H1 (cell line): ENCODE data around the gene STK32A. TPM values are rescaled to one million over a fixed set of nuclear protein-coding genes. Genes with fewer than 3 reads are reported as not detected.

Experiments
- CTCF ChIA-PET: fragments of 300-600 bp; sonication (Branson Sonifier 250); formaldehyde crosslinking; loops from one replicate; lab custom pipeline; 2021; ENCODE audit not compliant: partially characterized antibody; lab: Charles Lee
- POLR2A ChIA-PET: fragments of 300-600 bp; sonication (Branson Sonifier 250); formaldehyde crosslinking; loops from one replicate; lab custom pipeline; 2021; ENCODE audit warnings: inconsistent platforms; ENCODE audit not compliant: partially characterized antibody; lab: Charles Lee
- DNase-seq, 2 experiments: peaks; one replicate each; pipeline versions ENCODE4 v3.0.0 to v3.0.0-alpha.2; 2010 to 2022; ENCODE audit warnings: low spot score in 2 of 2, low read depth in 1 of 2, mixed read lengths in 1 of 2
- FAIRE-seq: peaks from 2 replicates; lab custom pipeline; 2011; peaks lifted over from hg19 to GRCh38; lab: Jason Lieb, UNC
- H2AFZ ChIP-seq: 2 replicates; pipeline ENCODE4 v1.8.1; 2012; ENCODE audit warnings: low read length, inconsistent platforms
- H2AK5ac ChIP-seq: 2 replicates; pipeline ENCODE4 v1.6.1; 2013; ENCODE audit warnings: low read depth, low read length
- H2BK120ac ChIP-seq: replicated peaks from 2 replicates; pipeline ENCODE3; 2013; ENCODE audit warnings: low read depth, low read length, inconsistent platforms
- H2BK12ac ChIP-seq: 2 replicates; pipeline ENCODE4 v1.6.1; 2013; ENCODE audit warnings: low read depth, low read length
- H2BK15ac ChIP-seq: 2 replicates; pipeline ENCODE4 v1.6.1; 2013; ENCODE audit warnings: low read length
- H2BK20ac ChIP-seq: 2 replicates; pipeline ENCODE4 v1.6.1; 2013; ENCODE audit warnings: low read length
- H2BK5ac ChIP-seq: 2 replicates; pipeline ENCODE4 v1.6.1; 2013; ENCODE audit warnings: low read depth, low read length
- H3K14ac ChIP-seq: 2 replicates; pipeline ENCODE4 v1.6.1; 2013; ENCODE audit warnings: inconsistent platforms; ENCODE audit not compliant: insufficient read length
- H3K18ac ChIP-seq: 2 replicates; pipeline ENCODE4 v1.6.1; 2013; ENCODE audit warnings: low read length; ENCODE audit errors: extremely low read depth
- H3K23ac ChIP-seq: 2 replicates; pipeline ENCODE4 v1.6.1; 2013; ENCODE audit warnings: inconsistent platforms; ENCODE audit not compliant: insufficient read length
- H3K23me2 ChIP-seq: 2 replicates; pipeline ENCODE4 v1.6.1; 2013; ENCODE audit warnings: low read depth, low read length
- H3K27ac ChIP-seq: 2 replicates; pipeline ENCODE4 v1.6.1; 2011; ENCODE audit warnings: low read depth, low read length, inconsistent platforms
- H3K27me3 ChIP-seq, 4 experiments: replicated peaks in 1 of 4; 1 replicate in 1 of 4; 2 replicates in 3 of 4; pipeline versions ENCODE4 v1.6.1 to v1.8.1; 2011 to 2013; ENCODE audit warnings: low read length in 3 of 4, mild to moderate bottlenecking in 3 of 4, inconsistent platforms in 2 of 4, mixed read lengths in 2 of 4, moderate library complexity in 1 of 4; ENCODE audit not compliant: control insufficient read depth in 3 of 4, insufficient read depth in 3 of 4; ENCODE audit errors: extremely low read depth in 1 of 4
- H3K36me3 ChIP-seq, 4 experiments: 2 replicates each; pipeline versions ENCODE4 v1.6.1 to v1.8.1; 2011 to 2013; ENCODE audit warnings: mild to moderate bottlenecking in 4 of 4, low read length in 3 of 4, moderate library complexity in 2 of 4, control low read depth in 1 of 4, inconsistent platforms in 1 of 4; ENCODE audit not compliant: insufficient read depth in 4 of 4, control insufficient read depth in 2 of 4
- H3K4ac ChIP-seq: replicated peaks from 2 replicates; pipeline ENCODE3; 2013; ENCODE audit warnings: low read length, low read depth, mixed read lengths, inconsistent platforms; ENCODE audit not compliant: insufficient read length
- H3K4me1 ChIP-seq, 4 experiments: replicated peaks in 1 of 4; 1 replicate in 1 of 4; 2 replicates in 3 of 4; pipeline versions ENCODE4 v1.6.1 to v1.8.1; 2011 to 2013; ENCODE audit warnings: low read length in 3 of 4, inconsistent platforms in 2 of 4, mixed read lengths in 1 of 4; ENCODE audit not compliant: insufficient read depth in 4 of 4, control insufficient read depth in 3 of 4
- H3K4me2 ChIP-seq, 2 experiments: 2 replicates each; pipeline versions ENCODE4 v1.6.1 to v1.8.1; 2011 to 2013; ENCODE audit warnings: low read depth in 2 of 2, low read length in 2 of 2, control low read depth in 1 of 2, inconsistent platforms in 1 of 2, mild to moderate bottlenecking in 1 of 2; ENCODE audit not compliant: insufficient read depth in 1 of 2
- H3K4me3 ChIP-seq, 4 experiments: fragments of 200-600, 300-600 bp in 1 of 4; sonication (generic), shearing (Covaris generic), sonication (Bioruptor Twin) in 1 of 4; 2 replicates each; pipeline versions ENCODE4 v1.5.1 to v1.8.1; 2011 to 2016; ENCODE audit warnings: low read length in 4 of 4, low read depth in 3 of 4, control low read depth in 2 of 4, inconsistent platforms in 2 of 4, mild to moderate bottlenecking in 2 of 4, mixed read lengths in 1 of 4, moderate library complexity in 1 of 4; ENCODE audit not compliant: insufficient read depth in 2 of 4; ENCODE audit errors: extremely low read depth in 1 of 4
- H3K56ac ChIP-seq: replicated peaks from 2 replicates; pipeline ENCODE3; 2013; ENCODE audit warnings: low read depth, mild to moderate bottlenecking, mixed read lengths, low read length, inconsistent platforms; ENCODE audit not compliant: insufficient read length
- H3K79me1 ChIP-seq: 2 replicates; pipeline ENCODE4 v1.6.1; 2013; ENCODE audit warnings: low read depth, low read length, control low read depth
- H3K79me2 ChIP-seq, 2 experiments: 2 replicates each; pipeline versions ENCODE4 v1.6.1 to v1.8.1; 2012 to 2013; ENCODE audit warnings: low read length in 2 of 2, mild to moderate bottlenecking in 2 of 2, inconsistent platforms in 1 of 2; ENCODE audit not compliant: insufficient read depth in 2 of 2, control insufficient read depth in 1 of 2
- H3K9ac ChIP-seq, 4 experiments: replicated peaks in 1 of 4; 1 replicate in 1 of 4; 2 replicates in 3 of 4; pipeline versions ENCODE4 v1.6.1 to v1.8.1; 2011 to 2013; ENCODE audit warnings: low read depth in 3 of 4, low read length in 3 of 4, control low read depth in 2 of 4, mild to moderate bottlenecking in 2 of 4, moderate library complexity in 2 of 4, inconsistent platforms in 1 of 4; ENCODE audit errors: extremely low read depth in 1 of 4
- H3K9me3 ChIP-seq, 2 experiments: 2 replicates each; pipeline versions ENCODE4 v1.6.1 to v1.8.1; 2012 to 2013; ENCODE audit warnings: mild to moderate bottlenecking in 2 of 2, moderate library complexity in 2 of 2, control low read depth in 1 of 2, inconsistent platforms in 1 of 2, low read depth in 1 of 2, low read length in 1 of 2, mixed read lengths in 1 of 2; ENCODE audit not compliant: insufficient read depth in 2 of 2
- H4K20me1 ChIP-seq, 2 experiments: replicated peaks in 1 of 2; 2 replicates each; pipeline versions ENCODE3 to v1.8.1; 2011 to 2013; ENCODE audit warnings: inconsistent platforms in 2 of 2, low read length in 2 of 2, mild to moderate bottlenecking in 1 of 2; ENCODE audit not compliant: insufficient read depth in 2 of 2, control insufficient read depth in 1 of 2
- H4K5ac ChIP-seq: 2 replicates; pipeline ENCODE4 v1.6.1; 2013; ENCODE audit warnings: low read length, low read depth, mixed read lengths, inconsistent platforms; ENCODE audit not compliant: insufficient read length
- H4K8ac ChIP-seq: 2 replicates; pipeline ENCODE4 v1.8.0; 2013; ENCODE audit warnings: mild to moderate bottlenecking, moderate library complexity, low read length, inconsistent platforms; ENCODE audit not compliant: insufficient read depth; ENCODE audit errors: extremely low read depth
- H4K91ac ChIP-seq: replicated peaks from 2 replicates; pipeline ENCODE3; 2013; ENCODE audit warnings: low read length, mixed read lengths, inconsistent platforms; ENCODE audit not compliant: insufficient read length
- ASH2L ChIP-seq: fragments of 200-600, 300-600 bp; sonication (generic); IDR thresholded peaks from one replicate; pipeline ENCODE4 v1.7.1; 2017; ENCODE audit warnings: low read length
- ATF3 ChIP-seq: IDR thresholded peaks from 2 replicates; pipeline ENCODE4 v1.6.1; 2011; ENCODE audit warnings: low read depth, mild to moderate bottlenecking, low read length; ENCODE audit not compliant: insufficient read depth
- CHD2 ChIP-seq: IDR thresholded peaks from 2 replicates; pipeline ENCODE4 v1.6.1; 2012; ENCODE audit warnings: low read length, improper control_type of control experiment
- EGR1 ChIP-seq: IDR thresholded peaks from 2 replicates; pipeline ENCODE4 v1.6.1; 2011; ENCODE audit warnings: low read depth, low read length, borderline replicate concordance
- GABPA ChIP-seq: IDR thresholded peaks from 2 replicates; pipeline ENCODE4 v1.6.1; 2011; ENCODE audit warnings: mild to moderate bottlenecking, low read length, moderate library complexity, borderline replicate concordance; ENCODE audit not compliant: insufficient read depth
- HDAC6 ChIP-seq: IDR thresholded peaks from one replicate; pipeline ENCODE4 v1.7.1; 2012; ENCODE audit warnings: low read depth, mild to moderate bottlenecking, inconsistent platforms, low read length, moderate library complexity
- JUN ChIP-seq: IDR thresholded peaks from 2 replicates; pipeline ENCODE4 v1.6.1; 2011; ENCODE audit warnings: low read depth, mild to moderate bottlenecking, improper control_type of control experiment, low read length
- KDM5A ChIP-seq: fragments of 200-600 bp; IDR thresholded peaks from 2 replicates; pipeline ENCODE4 v1.7.1; 2012; ENCODE audit warnings: mild to moderate bottlenecking, low read length, inconsistent platforms, mixed read lengths
- MAFK ChIP-seq: IDR thresholded peaks from 2 replicates; pipeline ENCODE4 v1.6.1; 2012; ENCODE audit warnings: low read depth, mild to moderate bottlenecking, improper control_type of control experiment, low read length
- POLR2A ChIP-seq, 2 experiments: IDR thresholded peaks; 1 replicate in 1 of 2; 2 replicates in 1 of 2; pipeline ENCODE4 v1.6.1; 2011; ENCODE audit warnings: low read depth in 2 of 2, low read length in 2 of 2, mild to moderate bottlenecking in 2 of 2; ENCODE audit errors: control extremely low read depth in 1 of 2
- POU5F1 ChIP-seq: IDR thresholded peaks from 2 replicates; pipeline ENCODE4 v1.6.1; 2011; ENCODE audit warnings: low read depth, mild to moderate bottlenecking, low read length, moderate library complexity
- RAD21 ChIP-seq, 2 experiments: IDR thresholded peaks in 1 of 2; conservative IDR thresholded peaks in 1 of 2; 2 replicates each; pipeline ENCODE4 v1.6.1; 2011; ENCODE audit warnings: low read depth in 2 of 2, low read length in 2 of 2, improper control_type of control experiment in 1 of 2, inconsistent platforms in 1 of 2, mild to moderate bottlenecking in 1 of 2, moderate library complexity in 1 of 2
- RNF2 ChIP-seq: fragments of 200-900, 300-1000 bp; sonication (generic); IDR thresholded peaks from 2 replicates; pipeline ENCODE4 v1.7.1; 2016; ENCODE audit warnings: borderline replicate concordance, low read depth, mild to moderate bottlenecking, antibody characterized with exemption, low read length; ENCODE audit not compliant: poor library complexity, severe bottlenecking; ENCODE audit errors: missing control alignments
- TBP ChIP-seq: IDR thresholded peaks from 2 replicates; pipeline ENCODE4 v1.6.1; 2011; ENCODE audit warnings: low read depth, low read length, improper control_type of control experiment
- TCF12 ChIP-seq: IDR thresholded peaks from 2 replicates; pipeline ENCODE4 v1.6.1; 2011; ENCODE audit warnings: low read depth, mild to moderate bottlenecking, low read length
- WGBS, 2 experiments: shearing (Covaris generic) in 1 of 2; methylation state at CpG; one replicate each; pipeline versions ENCODE4 v1.1.6 to v1.1.7; 2013 to 2015; ENCODE audit warnings: low lambda C conversion rate in 2 of 2, mixed read lengths in 2 of 2, inconsistent platforms in 1 of 2, low coverage in 1 of 2, missing lambda C conversion rate in 1 of 2; ENCODE audit not compliant: insufficient replicate concordance in 2 of 2, insufficient coverage in 1 of 2, insufficient read length in 1 of 2; ENCODE audit errors: extremely low coverage in 1 of 2, missing lambda C conversion rate in 1 of 2; 5-methylcytosine and 5-hydroxymethylcytosine counted together
- polyA plus RNA-seq, 7 experiments: library from polyadenylated mRNA; depleted of rRNA in 3 of 7; stranded (reverse) in 5 of 7; unstranded in 2 of 7; fragments of >200 nt in 5 of 7; fragments of 200-250 nt in 2 of 7; gene quantifications; 1 replicate in 5 of 7; 2 replicates in 1 of 7; 4 replicates in 1 of 7; pipeline versions ENCODE4 v1.2.1 to v1.2.3, GENCODE V29; 2011 to 2013; ENCODE audit warnings: missing spikeins in 2 of 7, mixed read lengths in 2 of 7
- total RNA-seq: library from RNA; stranded (reverse); fragmentation: NEBNext Ultra II Directional; extraction: Animal tissue kit (Norgen Biotek cat#: 25700); gene quantifications from 2 replicates; pipeline ENCODE4 v1.2.1, GENCODE V29; 2021

STK32A gene
- total and polyA plus RNA-seq, 2 of the 8 experiments (the other 6 are each of a cell fraction or from before 2014, with no cell fraction given) = 1.3 to 2.5 TPM

- no peak for FAIRE-seq
- CTCF ChIA-PET = interaction anchor here (0.8 to 5.2 kb wide), 3 partner anchors 8 to 14 kb away, joined by 3 to 30 read pairs (median 4); no protein-coding TSS in a partner anchor
These were observed 110.0 kb downstream of the STK32A start for GRCh38 chr5:147344861-147345260.

More at GRCh38 chr5:147344861-147345260, 110.0 kb downstream of the STK32A start:
- H3K4ac ChIP-seq = no peak overlapping the region
- POLR2A ChIA-PET = no interaction called here
- H3K27me3 ChIP-seq = peaks cover 0 to 1% (median 0%) of the 10 kb centered on the region in 4 experiments; a peak in 1 of 7 replicates
- H2BK120ac ChIP-seq = no peak overlapping the region
- H2BK12ac ChIP-seq = no peak overlapping the region
- H3K79me2 ChIP-seq = no peaks in the 10 kb centered on the region
- H2BK15ac ChIP-seq = no peak overlapping the region
- H3K9me3 ChIP-seq = no peaks in the 10 kb centered on the region
- H3K14ac ChIP-seq = no peak overlapping the region
- no peaks in the 10 kb centered on the region for H3K36me3 ChIP-seq
- no peak overlapping the region for H2BK20ac ChIP-seq
- no peak overlapping the region for H3K18ac ChIP-seq
- TF ChIP-seq GABPA = no peak
- TF ChIP-seq TCF12 = no peak
- TF ChIP-seq CHD2 = no peak
- no peak for TF ChIP-seq ASH2L
- no peak for TF ChIP-seq RAD21 (IDR thresholded peaks at IDR 0.05 in 1 of 2, conservative IDR thresholded peaks at IDR 0.05 in 1 of 2; ENCODE audit: low read depth in 2 of 2, low read length in 2 of 2)
- TF ChIP-seq ATF3 = no peak
- no peak for TF ChIP-seq HDAC6
- TF ChIP-seq TBP = no peak
- no peak for TF ChIP-seq JUN
- no peak for TF ChIP-seq MAFK
- no peak for TF ChIP-seq RNF2
- TF ChIP-seq POLR2A (IDR thresholded peaks at IDR 0.05; ENCODE audit: control extremely low read depth in 1 of 2, low read depth in 2 of 2, low read length in 2 of 2) = no peak
- TF ChIP-seq KDM5A = no peak
- no peak for TF ChIP-seq POU5F1
- TF ChIP-seq EGR1 = no peak
- H2BK5ac ChIP-seq = no peak overlapping the region
- no peak for DNase-seq
- no peak overlapping the region for H2AK5ac ChIP-seq
- no peak overlapping the region for H4K5ac ChIP-seq
- H3K23me2 ChIP-seq = no peaks in the 10 kb centered on the region
- no peak overlapping the region for H4K91ac ChIP-seq
- no peak overlapping the region for H4K8ac ChIP-seq
- H3K4me1 ChIP-seq = no peaks in the 10 kb centered on the region
- no peak overlapping the region for H3K56ac ChIP-seq
- no peak overlapping the region for H3K4me3 ChIP-seq
- no peak overlapping the region for H2AFZ ChIP-seq
- no peaks in the 10 kb centered on the region for H4K20me1 ChIP-seq
- H3K9ac ChIP-seq = no peak overlapping the region
- H3K27ac ChIP-seq = no peak overlapping the region
- no peak overlapping the region for H3K4me2 ChIP-seq
- no peaks in the 10 kb centered on the region for H3K79me1 ChIP-seq
- H3K23ac ChIP-seq = no peak overlapping the region
- 100% methylated on average over 1 of the region's 1 CpG; no CpG with 5 or more reads in 1 of the 2 experiments for WGBS, 2 experiments
